Measurements from ENCODE around the gene SMARCA1.

Gene SMARCA1

GRCh38 chrX:129529685-129530281 lies 6.5 kb upstream of the SMARCA1 start:
- DNase-seq (ENCODE audit: low read depth in 2 of 2): no peak

- no peak for DNase-seq (ENCODE audit: low read depth in 2 of 2)
Measured at GRCh38 chrX:129525896-129526295, 2.6 kb upstream of the SMARCA1 start.

- DNase-seq (ENCODE audit: low read depth in 2 of 2): no peak
Measured at GRCh38 chrX:129525162-129525561, 1.9 kb upstream of the SMARCA1 start.

GRCh38 chrX:129524250-129524850 lies 1.1 kb upstream of the SMARCA1 start:
- no peak for DNase-seq (ENCODE audit: low read depth in 2 of 2)

- DNase-seq (ENCODE audit: low read depth in 2 of 2): no peak
Measured at GRCh38 chrX:129522184-129523078, 859 bp downstream of the SMARCA1 start.

- DNase-seq (ENCODE audit: low read depth in 2 of 2): no peak
Measured at GRCh38 chrX:129520151-129520550, 3.1 kb downstream of the SMARCA1 start.

GRCh38 chrX:129516402-129516801 lies 6.9 kb downstream of the SMARCA1 start:
- no peak for DNase-seq (ENCODE audit: low read depth in 2 of 2)

GRCh38 chrX:129512409-129512808 lies 10.9 kb downstream of the SMARCA1 start:
- DNase-seq (ENCODE audit: low read depth in 2 of 2): no peak

- DNase-seq (ENCODE audit: low read depth in 2 of 2): no peak
Measured at GRCh38 chrX:129511689-129512088, 11.6 kb downstream of the SMARCA1 start.

- DNase-seq (ENCODE audit: low read depth in 2 of 2): no peak
Measured at GRCh38 chrX:129510331-129510730, 13.0 kb downstream of the SMARCA1 start.

GRCh38 chrX:129497146-129497843 lies 26.0 kb downstream of the SMARCA1 start:
- no peak for DNase-seq (ENCODE audit: low read depth in 2 of 2)

- no peak for DNase-seq (ENCODE audit: low read depth in 2 of 2)
Measured at GRCh38 chrX:129496625-129497024, 26.7 kb downstream of the SMARCA1 start.

- no peak for DNase-seq (ENCODE audit: low read depth in 2 of 2)
Measured at GRCh38 chrX:129495900-129496299, 27.4 kb downstream of the SMARCA1 start.

- DNase-seq (ENCODE audit: low read depth in 2 of 2): no peak
Measured at GRCh38 chrX:129494887-129495286, 28.4 kb downstream of the SMARCA1 start.

- no peak for DNase-seq (ENCODE audit: low read depth in 2 of 2)
Measured at GRCh38 chrX:129493643-129494042, 29.6 kb downstream of the SMARCA1 start.

- no peak for DNase-seq (ENCODE audit: low read depth in 2 of 2)
Measured at GRCh38 chrX:129490330-129490729, 33.0 kb downstream of the SMARCA1 start.

- DNase-seq (ENCODE audit: low read depth in 2 of 2): no peak
Measured at GRCh38 chrX:129488359-129488758, 34.9 kb downstream of the SMARCA1 start.

- DNase-seq (ENCODE audit: low read depth in 2 of 2): no peak
Measured at GRCh38 chrX:129480889-129481288, 42.4 kb downstream of the SMARCA1 start.

- DNase-seq (ENCODE audit: low read depth in 2 of 2): no peak
Measured at GRCh38 chrX:129478516-129478915, 44.8 kb downstream of the SMARCA1 start.

GRCh38 chrX:129472116-129472515 lies 51.2 kb downstream of the SMARCA1 start:
- no peak for DNase-seq (ENCODE audit: low read depth in 2 of 2)

- DNase-seq (ENCODE audit: low read depth in 2 of 2): no peak
Measured at GRCh38 chrX:129462707-129463106, 60.6 kb downstream of the SMARCA1 start.

GRCh38 chrX:129461801-129462456 lies 61.4 kb downstream of the SMARCA1 start:
- no peak for DNase-seq (ENCODE audit: low read depth in 2 of 2)
